GM23248 (cell line): ENCODE results near the gene PPP4R3A. TPM values are rescaled to one million over a fixed set of nuclear protein-coding genes. Genes with fewer than 3 reads are reported as not detected.
"Not testable (repeated sequence)": the region's sequence is repeated elsewhere in the genome, so short reads cannot be mapped to it uniquely, and the experiment has no call there.

Experiments used
- DNase-seq: peaks from one replicate; pipeline ENCODE4 v3.0.0-alpha.2; 2015
- H2AFZ ChIP-seq: fragments of 200-600 bp; sonication (generic); 2 replicates; pipeline ENCODE4 v1.6.1; 2016; ENCODE audit warnings: antibody characterized with exemption
- H3F3A ChIP-seq: fragments of 200-600 bp; sonication (generic); 2 replicates; pipeline ENCODE4 v1.6.1; 2016; ENCODE audit warnings: mild to moderate bottlenecking, antibody characterized with exemption, mixed run types; ENCODE audit not compliant: insufficient read depth
- H3K27ac ChIP-seq: fragments of 200-600 bp; sonication (generic); 2 replicates; pipeline ENCODE4 v1.5.1; 2016; ENCODE audit warnings: mild to moderate bottlenecking
- H3K27me3 ChIP-seq: fragments of 200-600 bp; sonication (generic); replicated peaks from 2 replicates; pipeline ENCODE4 v1.6.1; 2016; ENCODE audit warnings: mild to moderate bottlenecking; ENCODE audit not compliant: insufficient read depth
- H3K36me3 ChIP-seq: fragments of 200-600 bp; sonication (generic); 2 replicates; pipeline ENCODE4 v1.6.1; 2016; ENCODE audit warnings: low read depth, mild to moderate bottlenecking
- H3K4me1 ChIP-seq: fragments of 200-600 bp; sonication (generic); 2 replicates; pipeline ENCODE4 v1.6.1; 2016; ENCODE audit warnings: mild to moderate bottlenecking; ENCODE audit not compliant: insufficient read depth
- H3K4me2 ChIP-seq: fragments of 200-600 bp; sonication (generic); one replicate; pipeline ENCODE4 v1.6.1; 2016; ENCODE audit warnings: mild to moderate bottlenecking; ENCODE audit not compliant: unreplicated experiment
- H3K4me3 ChIP-seq: fragments of 200-600 bp; sonication (generic); 2 replicates; pipeline ENCODE4 v1.5.1; 2016; ENCODE audit warnings: mild to moderate bottlenecking
- H3K79me2 ChIP-seq: fragments of 200-600 bp; sonication (generic); 2 replicates; pipeline ENCODE4 v1.6.1; 2016; ENCODE audit warnings: mild to moderate bottlenecking; ENCODE audit not compliant: insufficient read depth
- H3K9ac ChIP-seq: fragments of 200-600 bp; sonication (generic); 2 replicates; pipeline ENCODE4 v1.6.1; 2016; ENCODE audit warnings: mild to moderate bottlenecking
- H3K9me2 ChIP-seq: fragments of 200-600 bp; sonication (generic); 2 replicates; pipeline ENCODE4 v1.6.1; 2016; ENCODE audit warnings: mixed run types, mild to moderate bottlenecking, moderate library complexity; ENCODE audit not compliant: insufficient read depth
- H3K9me3 ChIP-seq: fragments of 200-600 bp; sonication (generic); one replicate; pipeline ENCODE4 v1.6.1; 2017; ENCODE audit warnings: low read depth
- H4K20me1 ChIP-seq: fragments of 200-600 bp; sonication (generic); 2 replicates; pipeline ENCODE4 v1.6.0; 2016; ENCODE audit not compliant: insufficient read depth
- EZH2 ChIP-seq: fragments of 200-600 bp; sonication (generic); IDR thresholded peaks from 2 replicates; pipeline ENCODE4 v1.6.1; 2018; ENCODE audit warnings: antibody characterized with exemption, mild to moderate bottlenecking; ENCODE audit not compliant: insufficient read depth, poor library complexity, severe bottlenecking
- EZH2phosphoT487 ChIP-seq: fragments of 200-600 bp; sonication (generic); IDR thresholded peaks from 2 replicates; pipeline ENCODE4 v1.6.1; 2018; ENCODE audit warnings: antibody characterized with exemption, moderate library complexity, mild to moderate bottlenecking, low read depth; ENCODE audit not compliant: insufficient read depth
- WGBS, 2 experiments: methylation state at CpG; one replicate each; pipeline ENCODE4 v1.1.6; 2015 to 2017; ENCODE audit warnings: low lambda C conversion rate in 2 of 2, low coverage in 1 of 2; ENCODE audit errors: missing lambda C conversion rate in 2 of 2; 5-methylcytosine and 5-hydroxymethylcytosine counted together
- in situ Hi-C: fragments of 300-500 bp; cut with MboI; formaldehyde crosslinking; loops from 2 replicates; pipeline ENCODE4 v1.15.0; 2020
- polyA plus RNA-seq: library from polyadenylated mRNA; unstranded; fragments of >200 nt; fragmentation: Nextera tagmentation; extraction: Ambion mirVana; gene quantifications from 2 replicates; pipeline ENCODE4 v1.2.1, GENCODE V29; 2016
- small RNA-seq: library from RNA; depleted of rRNA; stranded (forward); fragments of <200 nt; gene quantifications from one replicate; pipeline ENCODE3, GENCODE V24; 2014; ENCODE audit warnings: low read depth, low replicate concordance
- total RNA-seq: library from RNA; depleted of rRNA; stranded (reverse); fragments of >200 nt; shearing (Covaris generic); gene quantifications from 2 replicates; pipeline ENCODE4 v1.2.3, GENCODE V29; 2014; rRNA removed

Gene PPP4R3A
- total and polyA plus RNA-seq, 2 experiments from 2014 or later: 18.0 to 41.1 TPM

DNA sequence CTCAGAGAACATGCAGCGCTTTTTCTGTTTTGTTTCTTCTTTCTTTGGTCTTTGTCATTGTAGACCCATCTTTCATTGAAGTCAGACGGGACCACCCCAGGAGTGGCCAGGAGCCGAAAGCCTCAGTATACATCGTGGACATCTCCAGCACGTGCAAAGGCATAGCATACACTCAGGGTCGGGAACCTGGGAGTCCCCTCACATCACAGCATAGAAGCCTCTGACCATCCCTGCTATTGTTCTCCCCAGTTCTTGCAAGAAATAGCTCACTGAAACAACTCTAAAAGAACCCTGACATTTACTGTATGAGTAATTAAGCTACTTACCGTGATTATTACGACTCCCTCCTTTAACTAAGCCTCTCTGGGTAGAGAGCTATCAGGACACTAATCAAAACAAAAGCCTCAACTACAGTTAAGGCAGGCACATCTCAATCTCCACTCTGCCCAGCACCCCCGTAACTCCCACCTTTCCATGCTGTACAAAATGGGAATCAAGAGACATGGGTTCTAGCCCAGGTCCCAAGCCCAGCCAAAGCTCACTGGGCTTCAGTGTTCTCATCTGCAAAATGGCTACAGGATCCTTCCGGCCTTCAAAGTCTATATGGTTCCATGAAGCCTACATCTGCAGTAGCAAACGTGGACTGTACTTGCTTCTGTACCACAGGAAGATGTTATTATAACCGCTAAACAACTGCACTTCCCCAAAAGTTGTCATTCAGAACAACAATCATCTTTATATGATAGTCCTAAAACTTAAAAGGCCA, 99.2 kb downstream of the PPP4R3A start:
- WGBS, 2 experiments: 64 to 71% methylated on average over 12 of the region's 12 CpGs
- no peak overlapping the region for H3K4me2 ChIP-seq
- H3K9me2 ChIP-seq: no peaks in the 10 kb centered on the region
- H3K79me2 ChIP-seq: no peaks in the 10 kb centered on the region
- no peaks in the 10 kb centered on the region for H3K4me1 ChIP-seq
- no peaks in the 10 kb centered on the region for H3F3A ChIP-seq
- H2AFZ ChIP-seq: no peak overlapping the region
- DNase-seq: no peak
- peaks cover 23% of the 10 kb centered on the region; the same call in 1 of the 2 replicates for H3K27me3 ChIP-seq
- no peaks in the 10 kb centered on the region for H3K9me3 ChIP-seq
- TF ChIP-seq EZH2phosphoT487 (no peak), EZH2 (no peak)
- in situ Hi-C loops: no loop called here
- H3K36me3 ChIP-seq: no peaks in the 10 kb centered on the region
- no peak overlapping the region for H3K9ac ChIP-seq
- no peak overlapping the region for H3K4me3 ChIP-seq
- no peaks in the 10 kb centered on the region for H4K20me1 ChIP-seq
- no peak overlapping the region for H3K27ac ChIP-seq

DNA sequence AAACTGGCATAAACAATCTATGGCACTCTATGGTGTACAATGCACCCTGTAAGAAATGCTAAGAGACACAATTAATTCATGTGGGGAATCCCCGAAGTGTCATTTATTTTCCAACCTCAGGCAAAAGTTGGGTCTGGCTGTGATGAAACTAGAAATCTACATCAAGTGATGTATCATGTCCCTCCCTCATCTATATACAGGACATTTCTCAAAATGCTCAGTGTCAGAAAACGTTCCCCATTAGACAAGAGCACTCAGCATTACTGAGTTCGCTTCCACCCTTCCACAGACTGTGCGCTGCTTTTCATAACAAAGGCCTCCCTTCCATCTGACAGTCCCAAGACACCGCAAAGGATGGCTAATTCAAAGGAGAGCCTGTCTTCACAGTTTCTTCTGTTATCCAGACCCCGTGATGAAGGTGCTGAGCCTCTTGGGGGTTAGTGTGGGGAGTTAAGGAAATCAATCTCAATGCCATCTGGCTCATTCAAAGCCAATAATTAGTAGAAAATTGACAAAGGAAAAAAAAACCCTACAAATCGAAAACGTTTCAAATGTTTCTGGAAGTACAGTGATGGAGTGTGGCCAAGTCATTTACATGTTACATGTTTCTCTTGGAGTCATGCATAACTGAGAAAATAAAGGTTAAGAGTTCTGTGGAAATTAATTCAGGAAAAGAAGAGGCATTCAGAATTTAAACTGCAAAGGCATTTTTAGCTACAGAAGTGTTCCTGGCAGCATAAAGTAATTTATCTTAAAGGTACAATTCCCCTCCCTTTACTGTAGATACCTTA, 100.0 kb downstream of the PPP4R3A start:
- H3K27ac ChIP-seq: no peak overlapping the region

DNA sequence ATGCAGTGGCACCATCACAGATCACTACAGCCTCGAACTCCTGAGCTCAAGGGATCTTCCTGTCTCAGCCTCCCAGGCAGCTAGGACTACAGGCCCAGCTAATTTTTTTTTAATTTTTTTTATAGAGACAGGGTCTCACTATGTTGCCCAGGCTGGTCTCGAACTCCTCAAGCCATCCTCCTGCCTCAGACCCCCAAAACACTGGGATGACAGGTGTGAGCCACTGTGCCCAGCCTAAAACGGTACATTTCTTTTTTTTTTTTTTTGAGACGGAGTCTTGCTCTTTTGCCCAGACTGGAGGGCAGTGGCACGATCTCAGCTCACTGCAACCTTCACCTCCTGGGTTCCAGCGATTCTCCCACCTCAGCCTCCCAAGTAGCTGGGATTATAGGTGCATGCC, 100.9 kb downstream of the PPP4R3A start:
- H3K4me3 ChIP-seq, H3K9me2 ChIP-seq, H3K27ac ChIP-seq, H4K20me1 ChIP-seq, H3K9me3 ChIP-seq, H3F3A ChIP-seq, DNase-seq, H3K36me3 ChIP-seq, H3K79me2 ChIP-seq, H3K9ac ChIP-seq, in situ Hi-C loops, H3K4me1 ChIP-seq, H2AFZ ChIP-seq, H3K4me2 ChIP-seq: not testable (repeated sequence)
- H3K27me3 ChIP-seq: peaks cover 13% of the 10 kb centered on the region; the same call in 1 of the 2 replicates
- 59 to 64% methylated on average over 6 of the region's 6 CpGs for WGBS, 2 experiments

More for the DNA sequence above, 100.0 kb downstream of the PPP4R3A start:
- no peak overlapping the region for H3K9ac ChIP-seq
- no peaks in the 10 kb centered on the region for H3K9me3 ChIP-seq
- no peak overlapping the region for H3K4me2 ChIP-seq
- H3K36me3 ChIP-seq: no peaks in the 10 kb centered on the region
- H3F3A ChIP-seq: no peaks in the 10 kb centered on the region
- H3K27me3 ChIP-seq: peaks cover 19% of the 10 kb centered on the region; the same call in 1 of the 2 replicates
- no peaks in the 10 kb centered on the region for H3K79me2 ChIP-seq
- WGBS, 2 experiments: 65 to 68% methylated on average over 8 of the region's 8 CpGs
- TF ChIP-seq EZH2phosphoT487 (no peak), EZH2 (no peak)
- no peak overlapping the region for H3K4me3 ChIP-seq
- H3K4me1 ChIP-seq: no peaks in the 10 kb centered on the region
- H4K20me1 ChIP-seq: no peaks in the 10 kb centered on the region
- in situ Hi-C loops: no loop called here
- DNase-seq: no peak
- H2AFZ ChIP-seq: no peak overlapping the region
- H3K9me2 ChIP-seq: no peaks in the 10 kb centered on the region

Small RNA genes lying within 50 kb of the gene (small RNA-seq; reads per million reads assigned to genes)
- gene AL133373.1: not detected

Other genes starting within 250 kb of the PPP4R3A start
- not detected in 2 replicates for gene CCDC88C, start 92.5 kb downstream of the PPP4R3A start, total RNA-seq
- gene CCDC88C, start 92.5 kb downstream of the PPP4R3A start, polyA plus RNA-seq: 0.06 TPM in 1 of 2 replicates, not detected in the other
- gene CATSPERB, start 221.8 kb upstream of the PPP4R3A start, total RNA-seq: 0.11 TPM in 1 of 2 replicates, not detected in the other
- gene CATSPERB, start 221.8 kb upstream of the PPP4R3A start, polyA plus RNA-seq: not detected in 2 replicates